H1 (cell line): ENCODE data around the gene TOMM7. TPM values are rescaled to one million over a fixed set of nuclear protein-coding genes. Genes with fewer than 3 reads are reported as not detected.

Source experiments
- GABPA ChIP-seq: IDR thresholded peaks from 2 replicates; pipeline ENCODE4 v1.6.1; 2011; ENCODE audit warnings: mild to moderate bottlenecking, low read length, moderate library complexity, borderline replicate concordance; ENCODE audit not compliant: insufficient read depth
- SIRT6 ChIP-seq: IDR thresholded peaks from one replicate; pipeline ENCODE4 v1.7.1; 2012; ENCODE audit warnings: low read length, inconsistent platforms
- polyA plus RNA-seq, 7 experiments: library from polyadenylated mRNA; depleted of rRNA in 3 of 7; stranded (reverse) in 5 of 7; unstranded in 2 of 7; fragments of >200 nt in 5 of 7; fragments of 200-250 nt in 2 of 7; gene quantifications; 1 replicate in 5 of 7; 2 replicates in 1 of 7; 4 replicates in 1 of 7; pipeline versions ENCODE4 v1.2.1 to v1.2.3, GENCODE V29; 2011 to 2013; ENCODE audit warnings: missing spikeins in 2 of 7, mixed read lengths in 2 of 7
- total RNA-seq: library from RNA; stranded (reverse); fragmentation: NEBNext Ultra II Directional; extraction: Animal tissue kit (Norgen Biotek cat#: 25700); gene quantifications from 2 replicates; pipeline ENCODE4 v1.2.1, GENCODE V29; 2021

TOMM7 gene
- total and polyA plus RNA-seq, 2 of the 8 experiments (the other 6 are each of a cell fraction or from before 2014, with no cell fraction given): 389 to 508 TPM

DNA sequence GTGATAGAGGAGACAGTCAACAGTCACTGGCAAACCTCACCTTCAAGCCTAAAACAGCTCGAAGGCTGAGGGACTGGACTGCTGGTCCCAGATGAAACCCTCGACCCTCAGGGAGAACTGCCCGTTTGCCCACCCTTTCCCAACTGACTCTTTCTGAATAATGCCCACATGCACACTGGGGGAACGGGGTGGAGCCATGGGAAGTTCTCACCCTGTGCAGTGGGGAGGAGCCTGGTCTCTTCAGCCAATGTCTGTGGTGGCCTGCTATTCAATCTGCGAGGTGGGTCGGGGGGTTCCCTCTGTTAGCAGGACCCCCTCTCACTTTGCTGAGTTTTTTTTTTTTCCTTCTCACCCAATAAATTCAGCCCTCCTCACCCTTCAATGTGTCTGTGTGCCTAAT, 14.5 kb downstream of the TOMM7 start (continued):
- TF ChIP-seq GABPA (no peak), SIRT6 (no peak)
